ENCODE measurements around the gene ANGEL2. TPM values are rescaled to one million over a fixed set of nuclear protein-coding genes. Genes with fewer than 3 reads are reported as not detected.

The ANGEL2 gene
- total and polyA plus RNA-seq, 2 of the 13 experiments (the other 11 are each of a cell fraction or from before 2014, with no cell fraction given), result 12.3 to 25.4 TPM

GRCh38 chr1:213051127-213051880, 35.6 kb upstream of the ANGEL2 start, which contains the start of gene RPS6KC1 (continued):
- TF ChIP-seq BRF2 (CRISPR knock-in tag; IDR thresholded peaks at IDR 0.05) (peak; percentile 81; the same call in 1 of the 2 replicates), ZNF354B (CRISPR knock-in tag; IDR thresholded peaks at IDR 0.05) (no peak), RFXAP (CRISPR knock-in tag; IDR thresholded peaks at IDR 0.05; ENCODE audit: borderline replicate concordance) (peak; percentile 21; the same call in 1 of the 2 replicates), ZNF30 (CRISPR knock-in tag; IDR thresholded peaks at IDR 0.05) (no peak), TOE1 (CRISPR knock-in tag; IDR thresholded peaks at IDR 0.05) (no peak), BCL6 (CRISPR knock-in tag; IDR thresholded peaks at IDR 0.05) (no peak), POLR2AphosphoS5 (IDR thresholded peaks at IDR 0.05; ENCODE audit: low read depth, low read length) (peak; percentile 71), POLR2A (IDR thresholded peaks at IDR 0.05; ENCODE audit: insufficient read depth in 1 of 2, low read depth in 2 of 2, low read length in 2 of 2) (peak; percentile 62 to 63; a peak in 3 of 4 replicates), TAF15 (IDR thresholded peaks at IDR 0.05; ENCODE audit: low read depth, low read length, poor library complexity, severe bottlenecking) (no peak), ZNF547 (CRISPR knock-in tag; IDR thresholded peaks at IDR 0.05) (peak; percentile 59; the same call in 1 of the 2 replicates), CENPT (CRISPR knock-in tag; IDR thresholded peaks at IDR 0.05; ENCODE audit: low read depth) (no peak), PHB2 (IDR thresholded peaks at IDR 0.05; ENCODE audit: partially characterized antibody) (no peak), KLF6 (CRISPR knock-in tag; IDR thresholded peaks at IDR 0.05) (no peak), ZNF740 (CRISPR knock-in tag; IDR thresholded peaks at IDR 0.05) (no peak), ZNF644 (CRISPR knock-in tag; IDR thresholded peaks at IDR 0.05; ENCODE audit: low read depth) (no peak), ZNF761 (CRISPR knock-in tag; conservative IDR thresholded peaks at IDR 0.05) (peak; percentile 67; the same call in 1 of the 2 replicates), ZBTB25 (CRISPR knock-in tag; IDR thresholded peaks at IDR 0.05) (no peak), ZNF3 (CRISPR knock-in tag; IDR thresholded peaks at IDR 0.05) (no peak), RBAK (CRISPR knock-in tag; IDR thresholded peaks at IDR 0.05) (no peak), ZNF850 (CRISPR knock-in tag; conservative IDR thresholded peaks at IDR 0.05) (no peak), RAD51 (IDR thresholded peaks at IDR 0.05; ENCODE audit: borderline replicate concordance) (no peak), ZMAT3 (CRISPR knock-in tag; conservative IDR thresholded peaks at IDR 0.05) (no peak; the same call in 1 of the 2 replicates), ZFP62 (CRISPR knock-in tag; IDR thresholded peaks at IDR 0.05) (no peak), CEBPB (IDR thresholded peaks at IDR 0.05; ENCODE audit: borderline replicate concordance, low read depth, low read length) (no peak), ZFP41 (CRISPR knock-in tag; IDR thresholded peaks at IDR 0.05; ENCODE audit: borderline replicate concordance) (no peak), ZBTB7B (CRISPR knock-in tag; IDR thresholded peaks at IDR 0.05) (0 out of 2 replicates have a peak, but pooled peaks have one; percentile 56), ZNF747 (CRISPR knock-in tag; IDR thresholded peaks at IDR 0.05; ENCODE audit: borderline replicate concordance) (peak; percentile 17; the same call in 1 of the 2 replicates), PLRG1 (conservative IDR thresholded peaks at IDR 0.05) (no peak), HNRNPK (IDR thresholded peaks at IDR 0.05; ENCODE audit: low read depth, low read length, poor library complexity, severe bottlenecking) (no peak), ZNF253 (CRISPR knock-in tag; IDR thresholded peaks at IDR 0.05; ENCODE audit: borderline replicate concordance) (no peak), ZNF432 (CRISPR knock-in tag; IDR thresholded peaks at IDR 0.05; ENCODE audit: borderline replicate concordance) (no peak), ZNF12 (CRISPR knock-in tag; IDR thresholded peaks at IDR 0.05) (no peak)

All from HepG2 (cell line).